Glutamatergic neuron (in vitro differentiated cells): ENCODE results near the gene PRICKLE4. TPM values are rescaled to one million over a fixed set of nuclear protein-coding genes. Genes with fewer than 3 reads are reported as not detected.

Experiments used
- DNase-seq: peaks from one replicate; pipeline ENCODE4 v3.0.0; 2022
- H3K27ac Mint-ChIP-seq: one replicate; pipeline ENCODE4 v1.8.0; 2020; ENCODE audit warnings: mild to moderate bottlenecking, mixed read lengths, inconsistent platforms; ENCODE audit not compliant: unreplicated experiment
- H3K27me3 Mint-ChIP-seq: one replicate; pipeline ENCODE4 v1.8.0; 2020; ENCODE audit warnings: mild to moderate bottlenecking, moderate library complexity, mixed read lengths, inconsistent platforms; ENCODE audit not compliant: unreplicated experiment
- H3K36me3 Mint-ChIP-seq: one replicate; pipeline ENCODE4 v1.8.0; 2020; ENCODE audit warnings: mild to moderate bottlenecking, mixed read lengths, inconsistent platforms; ENCODE audit not compliant: unreplicated experiment
- H3K4me1 Mint-ChIP-seq: one replicate; pipeline ENCODE4 v1.8.0; 2020; ENCODE audit warnings: mild to moderate bottlenecking, low read depth, mixed read lengths, inconsistent platforms; ENCODE audit not compliant: unreplicated experiment
- H3K4me3 Mint-ChIP-seq: one replicate; pipeline ENCODE4 v1.8.0; 2020; ENCODE audit warnings: mild to moderate bottlenecking, mixed read lengths, inconsistent platforms; ENCODE audit not compliant: unreplicated experiment
- H3K9me3 Mint-ChIP-seq: one replicate; pipeline ENCODE4 v1.8.0; 2020; ENCODE audit warnings: mild to moderate bottlenecking, moderate library complexity, mixed read lengths, inconsistent platforms; ENCODE audit not compliant: unreplicated experiment
- total RNA-seq: library from RNA; stranded (reverse); fragmentation: NEBNext Ultra II Directional; extraction: Animal tissue kit (Norgen Biotek cat#: 25700); gene quantifications from one replicate; pipeline ENCODE4 v1.2.1, GENCODE V29; 2021; ENCODE audit not compliant: unreplicated experiment
- TF ChIP-seq, protein P1 (sequence below): fragments of 200-600 bp; sonication (generic); IDR thresholded peaks from one replicate; pipeline ENCODE4 v1.5.0; 2021; ENCODE audit not compliant: partially characterized antibody, unreplicated experiment

Gene PRICKLE4
- total RNA-seq, 1 donor from 2014 or later: 2.3 TPM

GRCh38 chr6:41768545-41769308 lies 11.9 kb upstream of the PRICKLE4 start:
- no peak overlapping the region for H3K27ac Mint-ChIP-seq

GRCh38 chr6:41769376-41769775 lies 11.2 kb upstream of the PRICKLE4 start:
- peaks cover 1% of the 10 kb centered on the region for H3K27me3 Mint-ChIP-seq
- H3K9me3 Mint-ChIP-seq: peaks cover 3% of the 10 kb centered on the region
- no peak for DNase-seq
- H3K36me3 Mint-ChIP-seq: peaks cover 5% of the 10 kb centered on the region
- H3K4me3 Mint-ChIP-seq: no peak overlapping the region
- H3K27ac Mint-ChIP-seq: no peak overlapping the region
- H3K4me1 Mint-ChIP-seq: peaks cover 2% of the 10 kb centered on the region
- TF ChIP-seq, protein P1, sequence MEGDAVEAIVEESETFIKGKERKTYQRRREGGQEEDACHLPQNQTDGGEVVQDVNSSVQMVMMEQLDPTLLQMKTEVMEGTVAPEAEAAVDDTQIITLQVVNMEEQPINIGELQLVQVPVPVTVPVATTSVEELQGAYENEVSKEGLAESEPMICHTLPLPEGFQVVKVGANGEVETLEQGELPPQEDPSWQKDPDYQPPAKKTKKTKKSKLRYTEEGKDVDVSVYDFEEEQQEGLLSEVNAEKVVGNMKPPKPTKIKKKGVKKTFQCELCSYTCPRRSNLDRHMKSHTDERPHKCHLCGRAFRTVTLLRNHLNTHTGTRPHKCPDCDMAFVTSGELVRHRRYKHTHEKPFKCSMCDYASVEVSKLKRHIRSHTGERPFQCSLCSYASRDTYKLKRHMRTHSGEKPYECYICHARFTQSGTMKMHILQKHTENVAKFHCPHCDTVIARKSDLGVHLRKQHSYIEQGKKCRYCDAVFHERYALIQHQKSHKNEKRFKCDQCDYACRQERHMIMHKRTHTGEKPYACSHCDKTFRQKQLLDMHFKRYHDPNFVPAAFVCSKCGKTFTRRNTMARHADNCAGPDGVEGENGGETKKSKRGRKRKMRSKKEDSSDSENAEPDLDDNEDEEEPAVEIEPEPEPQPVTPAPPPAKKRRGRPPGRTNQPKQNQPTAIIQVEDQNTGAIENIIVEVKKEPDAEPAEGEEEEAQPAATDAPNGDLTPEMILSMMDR: no peak

More at GRCh38 chr6:41768545-41769308, 11.9 kb upstream of the PRICKLE4 start:
- DNase-seq: no peak
- peaks cover 6% of the 10 kb centered on the region for H3K9me3 Mint-ChIP-seq
- peaks cover 7% of the 10 kb centered on the region for H3K4me1 Mint-ChIP-seq
- no peak overlapping the region for H3K4me3 Mint-ChIP-seq
- TF ChIP-seq, protein P1: no peak
- peaks cover 1% of the 10 kb centered on the region for H3K27me3 Mint-ChIP-seq
- peaks cover 5% of the 10 kb centered on the region for H3K36me3 Mint-ChIP-seq

- Mint-ChIP-seq H3K36me3 (peaks cover 5% of the 10 kb centered on the region), H3K27me3 (peaks cover 1% of the 10 kb centered on the region)
These were observed 10.1 kb upstream of the PRICKLE4 start for GRCh38 chr6:41770381-41771057.

DNA sequence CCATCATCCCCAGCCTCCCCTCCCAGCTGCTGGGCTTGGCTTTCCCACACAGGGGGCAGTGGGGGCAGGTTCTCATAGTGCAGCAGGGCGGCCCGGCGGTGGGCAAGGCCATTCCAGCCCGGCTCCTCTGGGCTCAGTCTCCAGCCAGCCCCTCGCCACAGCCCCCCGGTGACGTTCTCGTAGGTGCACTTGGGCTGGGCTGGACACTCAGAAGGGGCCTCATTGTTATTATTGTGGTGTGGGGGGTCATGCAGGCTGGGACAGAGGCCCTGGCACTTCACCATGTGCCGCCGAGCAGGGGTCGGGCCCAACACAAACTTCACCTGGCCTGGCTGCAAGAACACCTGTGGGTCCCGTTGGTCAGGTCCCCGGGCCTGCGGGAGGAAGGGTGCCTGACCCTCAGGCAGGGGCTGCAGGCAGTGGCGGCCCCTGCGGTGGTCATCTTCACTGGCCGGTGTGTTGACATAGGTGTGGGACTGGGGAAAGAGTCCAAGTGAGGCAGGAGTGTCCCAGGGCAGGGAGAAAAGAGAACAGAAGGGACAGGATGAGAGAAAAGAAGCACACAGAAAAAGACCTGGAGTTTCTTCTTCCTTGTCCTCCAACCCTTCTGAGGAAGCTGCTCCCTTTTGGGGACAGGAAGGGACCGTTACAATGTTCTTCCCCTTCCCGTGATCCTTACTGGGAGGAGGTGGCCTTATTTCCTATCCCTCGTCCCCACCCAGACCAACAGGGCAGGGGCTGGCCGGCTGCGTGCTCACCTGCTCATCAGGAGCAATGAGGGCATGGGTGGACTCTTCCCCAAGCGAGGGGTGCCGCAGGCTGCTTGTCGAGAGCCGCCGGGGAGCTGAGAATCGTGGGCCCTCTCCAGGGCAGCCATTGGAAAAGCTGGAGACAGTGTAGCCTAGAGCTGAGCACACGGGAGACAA lies 9.3 kb upstream of the PRICKLE4 start:
- DNase-seq: no peak
- H3K27ac Mint-ChIP-seq: no peak overlapping the region
- H3K27me3 Mint-ChIP-seq: peaks cover 1% of the 10 kb centered on the region
- H3K4me3 Mint-ChIP-seq: no peak overlapping the region
- TF ChIP-seq, protein P1: no peak
- H3K36me3 Mint-ChIP-seq: peaks cover 5% of the 10 kb centered on the region
- H3K9me3 Mint-ChIP-seq: peaks cover 2% of the 10 kb centered on the region
- H3K4me1 Mint-ChIP-seq: peaks cover 2% of the 10 kb centered on the region

More at GRCh38 chr6:41770381-41771057, 10.1 kb upstream of the PRICKLE4 start:
- Mint-ChIP-seq H3K4me3 (no peak overlapping the region), H3K9me3 (peaks cover 2% of the 10 kb centered on the region), H3K27ac (no peak overlapping the region), H3K4me1 (peaks cover 2% of the 10 kb centered on the region)
- TF ChIP-seq, protein P1: no peak
- no peak for DNase-seq
